ENCODE results near the gene EIF4E1B.
"Not testable (repeated sequence)": the region's sequence is repeated elsewhere in the genome, so short reads cannot be mapped to it uniquely, and the experiment has no call there.

DNA sequence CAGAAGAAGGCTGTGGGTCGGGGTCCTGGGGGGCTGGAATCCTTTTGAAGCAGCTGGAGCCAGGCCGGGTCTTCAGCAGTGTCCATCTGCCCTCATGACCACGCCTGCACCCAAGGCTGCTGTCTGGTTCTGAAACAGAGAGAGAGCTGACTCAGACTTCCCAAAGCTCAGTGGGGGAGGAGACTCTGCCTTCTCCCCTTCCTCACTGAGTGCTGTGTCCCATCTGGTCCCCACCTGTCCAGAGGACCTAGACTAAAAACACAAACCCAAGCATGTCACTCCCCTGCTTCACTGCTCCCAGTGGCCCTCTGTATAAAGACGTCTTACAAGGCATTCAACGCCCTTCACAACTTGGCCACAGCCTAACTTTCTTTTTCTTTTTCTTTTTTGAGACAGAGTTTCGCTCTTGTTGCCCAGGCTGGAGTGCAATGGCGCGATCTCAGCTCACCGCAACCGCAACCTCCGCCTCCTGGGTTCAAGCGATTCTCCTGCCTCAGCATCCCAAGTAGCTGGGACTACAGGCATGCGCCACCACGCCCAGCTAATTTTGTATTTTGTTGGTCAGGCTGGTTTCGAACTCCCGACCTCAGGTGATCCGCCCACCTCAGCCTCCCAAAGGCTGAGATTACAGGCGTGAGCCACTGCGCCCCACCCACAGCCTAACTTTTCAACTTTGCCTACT lies 30.6 kb upstream of the EIF4E1B start:
- TF ChIP-seq EP300, POLR2A (IDR thresholded peaks at IDR 0.05): not testable (repeated sequence)
- TF ChIP-seq, protein P1, sequence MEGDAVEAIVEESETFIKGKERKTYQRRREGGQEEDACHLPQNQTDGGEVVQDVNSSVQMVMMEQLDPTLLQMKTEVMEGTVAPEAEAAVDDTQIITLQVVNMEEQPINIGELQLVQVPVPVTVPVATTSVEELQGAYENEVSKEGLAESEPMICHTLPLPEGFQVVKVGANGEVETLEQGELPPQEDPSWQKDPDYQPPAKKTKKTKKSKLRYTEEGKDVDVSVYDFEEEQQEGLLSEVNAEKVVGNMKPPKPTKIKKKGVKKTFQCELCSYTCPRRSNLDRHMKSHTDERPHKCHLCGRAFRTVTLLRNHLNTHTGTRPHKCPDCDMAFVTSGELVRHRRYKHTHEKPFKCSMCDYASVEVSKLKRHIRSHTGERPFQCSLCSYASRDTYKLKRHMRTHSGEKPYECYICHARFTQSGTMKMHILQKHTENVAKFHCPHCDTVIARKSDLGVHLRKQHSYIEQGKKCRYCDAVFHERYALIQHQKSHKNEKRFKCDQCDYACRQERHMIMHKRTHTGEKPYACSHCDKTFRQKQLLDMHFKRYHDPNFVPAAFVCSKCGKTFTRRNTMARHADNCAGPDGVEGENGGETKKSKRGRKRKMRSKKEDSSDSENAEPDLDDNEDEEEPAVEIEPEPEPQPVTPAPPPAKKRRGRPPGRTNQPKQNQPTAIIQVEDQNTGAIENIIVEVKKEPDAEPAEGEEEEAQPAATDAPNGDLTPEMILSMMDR (IDR thresholded peaks at IDR 0.05), result not testable (repeated sequence)
